ENCODE measurements around the gene SPEF2.
"Not testable (repeated sequence)": the region's sequence is repeated elsewhere in the genome, so short reads cannot be mapped to it uniquely, and the experiment has no call there.

SPEF2 gene

DNA sequence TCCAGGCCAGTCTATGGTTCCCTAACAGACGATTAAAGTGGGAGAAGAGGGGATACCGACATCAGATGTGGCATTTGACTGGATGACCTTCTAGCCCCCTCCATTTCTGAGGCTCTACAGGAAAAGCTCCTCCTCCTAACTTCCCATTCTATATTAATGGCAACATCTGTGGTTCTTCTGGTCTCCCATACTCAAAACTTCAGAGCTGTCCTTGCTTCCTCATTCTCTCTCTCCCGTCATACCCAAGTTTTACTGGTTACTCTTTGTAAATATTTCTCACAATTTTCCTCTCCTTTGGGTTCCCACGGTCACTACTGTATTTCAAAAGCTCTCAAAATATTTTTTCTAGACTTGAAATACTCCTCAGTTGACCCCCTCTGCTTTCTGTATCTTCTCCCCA lies 203.1 kb downstream of the SPEF2 start:
- no peak for DNase-seq (ENCODE audit: low read depth)

DNA sequence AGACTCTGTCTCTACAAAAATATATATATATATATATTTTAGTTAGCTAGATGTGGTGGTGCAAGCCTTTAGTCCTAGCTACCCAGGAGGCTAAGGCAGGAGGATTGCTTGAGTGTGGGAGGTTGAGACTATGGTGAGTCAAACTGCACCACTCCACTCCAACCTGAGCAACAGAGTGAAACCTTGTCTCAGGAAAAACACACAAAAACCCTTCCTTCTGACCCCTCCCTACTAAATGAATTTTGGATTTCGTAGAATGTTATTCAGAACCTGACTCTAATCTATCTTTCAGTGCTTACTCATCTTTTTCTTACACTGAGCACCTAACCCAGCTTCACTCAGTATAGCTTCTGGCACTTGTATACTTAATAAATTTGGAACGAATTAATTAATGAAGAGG lies 203.8 kb downstream of the SPEF2 start:
- DNase-seq (ENCODE audit: low read depth), result no peak

GRCh38 chr5:35822511-35822910 lies 204.8 kb downstream of the SPEF2 start:
- DNase-seq (ENCODE audit: low read depth), result no peak

- no peak for DNase-seq (ENCODE audit: low read depth)
Observed at GRCh38 chr5:35823347-35824098, 205.9 kb downstream of the SPEF2 start.

- no peak for DNase-seq (ENCODE audit: low read depth)
Observed at GRCh38 chr5:35826056-35826455, 208.4 kb downstream of the SPEF2 start.

DNA sequence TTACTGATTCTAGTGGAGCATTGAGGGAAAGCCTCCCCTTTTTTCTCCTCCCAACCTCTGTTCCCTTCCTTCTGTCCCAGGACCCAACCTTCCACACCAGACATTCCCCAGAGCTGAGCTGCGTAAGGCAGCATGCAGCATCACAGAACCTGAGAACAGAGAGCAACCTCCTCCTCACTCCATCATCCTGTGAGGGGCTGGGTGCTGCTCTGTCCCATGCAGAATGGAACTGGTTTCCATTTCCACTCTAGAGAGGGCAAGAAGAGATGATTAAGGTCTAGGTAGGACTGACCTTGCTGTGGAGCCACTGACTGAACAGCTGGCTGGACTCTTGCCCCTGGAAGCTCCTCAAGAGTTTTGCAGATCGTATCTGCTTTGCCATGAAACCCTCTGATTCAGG lies 208.9 kb downstream of the SPEF2 start:
- no peak for DNase-seq (ENCODE audit: low read depth)

DNA sequence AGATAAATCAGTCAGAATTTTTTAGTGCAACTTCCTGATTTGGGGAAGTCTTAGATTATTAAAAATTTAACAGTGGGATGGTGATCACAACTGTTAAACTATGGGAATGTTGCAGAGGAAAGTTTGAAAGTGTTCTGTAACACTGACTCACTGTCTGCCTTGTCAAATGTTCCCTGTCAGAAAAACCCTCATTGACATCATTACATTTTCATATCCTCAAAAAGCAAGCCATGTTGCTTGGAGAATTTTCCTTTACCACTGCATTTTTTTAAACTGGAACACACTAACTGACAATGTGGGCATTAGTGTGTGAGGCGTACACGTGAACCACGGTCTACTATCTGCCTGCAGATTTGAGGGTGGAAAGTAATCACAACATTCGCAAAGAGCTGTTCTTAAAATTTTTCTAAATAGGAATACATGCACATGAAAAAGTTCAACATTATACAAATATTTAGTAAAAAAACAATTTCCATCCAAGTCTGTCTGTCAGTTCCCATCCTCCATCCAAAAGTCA lies 210.5 kb downstream of the SPEF2 start:
- DNase-seq (ENCODE audit: low read depth), result no peak

DNA sequence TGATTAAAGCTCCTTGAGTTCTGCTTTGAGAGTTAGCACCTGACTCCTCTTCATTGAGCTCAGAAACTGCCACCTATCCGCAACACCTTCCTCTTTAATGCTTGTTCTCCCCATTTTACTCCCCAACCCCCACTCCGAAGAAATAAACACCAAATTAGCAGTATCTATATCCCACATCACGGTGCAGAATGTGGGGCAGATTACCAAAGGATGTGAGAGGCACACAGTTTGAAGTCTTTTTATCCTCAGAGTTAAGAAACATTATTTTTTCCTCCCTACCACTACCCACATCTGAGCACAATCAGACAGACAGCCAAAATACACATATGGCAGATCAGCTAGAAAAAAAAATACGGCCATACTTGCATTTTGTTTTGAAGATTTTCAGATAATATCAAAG lies 212.9 kb downstream of the SPEF2 start:
- no peak for DNase-seq (ENCODE audit: low read depth)

GRCh38 chr5:35832762-35833161 lies 215.1 kb downstream of the SPEF2 start:
- no peak for DNase-seq (ENCODE audit: low read depth)

GRCh38 chr5:35833224-35833623 lies 215.6 kb downstream of the SPEF2 start:
- no peak for DNase-seq (ENCODE audit: low read depth)

GRCh38 chr5:35835796-35836742 lies 218.4 kb downstream of the SPEF2 start:
- no peak for DNase-seq (ENCODE audit: low read depth)

DNA sequence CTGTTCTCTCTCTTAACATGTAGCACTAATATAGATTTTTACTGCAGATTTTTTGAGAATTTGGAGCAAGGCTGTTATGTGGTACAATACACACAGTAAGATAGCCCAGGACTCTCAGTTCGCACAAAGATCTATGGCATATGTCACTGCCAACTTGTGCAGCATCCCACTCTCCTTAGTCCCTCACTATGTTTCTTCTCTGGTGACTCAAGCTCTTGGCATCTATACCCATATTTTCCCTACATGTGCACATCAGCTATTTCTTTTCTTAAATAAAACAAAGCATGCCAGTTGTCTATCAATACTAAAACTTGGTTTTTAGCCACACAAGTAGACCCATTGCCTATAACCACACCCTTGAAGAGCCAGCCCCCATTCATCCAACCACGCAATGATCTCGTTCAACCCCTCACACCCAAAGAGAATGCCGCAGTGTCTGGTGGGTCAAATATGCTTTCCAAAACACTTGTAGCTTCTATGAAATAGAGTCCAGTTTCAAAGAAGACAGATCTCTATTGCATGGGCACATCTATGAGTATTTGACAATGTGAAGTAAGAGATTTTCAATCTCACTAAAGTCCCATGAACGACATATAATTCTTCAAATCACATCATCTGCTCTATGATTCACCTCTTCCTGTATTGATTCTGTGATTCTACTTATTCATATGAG lies 220.8 kb downstream of the SPEF2 start:
- no peak for DNase-seq (ENCODE audit: low read depth)

DNA sequence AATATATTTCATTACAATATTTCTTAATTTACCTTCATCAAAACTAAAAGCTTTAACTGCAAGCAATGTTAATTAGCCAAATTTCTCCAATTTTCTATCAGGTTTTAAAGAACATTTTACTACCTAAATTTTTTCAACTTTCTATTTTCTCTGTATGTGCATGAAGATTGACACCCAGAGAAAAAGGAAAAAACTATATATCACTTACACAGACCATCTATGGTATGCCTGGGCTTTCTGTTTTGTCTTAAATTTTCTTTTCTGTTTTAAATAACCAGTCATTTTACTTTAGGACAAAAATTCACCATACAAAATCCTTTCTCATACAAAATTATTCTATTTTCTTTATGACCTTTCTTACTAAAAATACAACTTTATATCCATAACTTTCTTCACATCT lies 225.2 kb downstream of the SPEF2 start:
- DNase-seq (ENCODE audit: low read depth), result no peak

DNA sequence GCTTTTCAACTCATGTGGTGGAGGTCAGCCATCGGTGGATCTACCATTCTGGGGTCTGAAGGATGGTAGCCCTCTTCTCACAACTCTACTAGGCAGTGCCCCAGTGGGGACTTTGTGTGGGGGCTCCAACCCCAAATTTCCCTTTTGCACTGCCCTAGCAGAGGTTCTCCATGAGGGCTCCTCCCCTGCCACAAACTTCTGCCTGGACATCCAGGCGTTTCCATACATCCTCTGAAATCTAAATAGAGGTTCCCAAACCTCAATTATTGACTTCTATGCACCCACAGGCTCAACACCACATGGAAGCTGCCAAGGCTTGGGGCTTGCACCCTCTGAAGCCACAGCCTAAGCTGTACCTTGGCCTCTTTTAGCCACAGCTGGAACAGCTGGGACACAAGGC lies 227.8 kb downstream of the SPEF2 start:
- DNase-seq (ENCODE audit: low read depth), result not testable (repeated sequence)

DNA sequence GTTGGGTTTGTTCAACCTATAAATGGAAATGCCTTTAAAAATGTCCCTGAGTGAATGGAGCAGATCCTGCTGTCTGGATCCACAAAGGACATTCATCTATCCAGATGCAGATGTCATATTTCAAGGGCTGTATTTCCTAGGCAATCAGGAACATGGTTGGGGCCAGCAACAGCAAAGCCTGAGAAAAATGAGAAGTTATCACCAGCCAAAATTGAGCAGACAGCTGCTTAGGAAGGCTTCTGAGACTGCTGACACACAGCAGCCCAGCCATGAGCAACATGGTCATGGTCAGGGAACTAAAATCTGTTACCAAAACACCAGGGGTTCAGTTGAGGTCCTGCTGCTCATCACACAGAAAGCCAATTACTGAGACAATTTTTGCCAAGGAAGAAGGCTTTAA lies 229.8 kb downstream of the SPEF2 start:
- no peak for DNase-seq (ENCODE audit: low read depth)

DNA sequence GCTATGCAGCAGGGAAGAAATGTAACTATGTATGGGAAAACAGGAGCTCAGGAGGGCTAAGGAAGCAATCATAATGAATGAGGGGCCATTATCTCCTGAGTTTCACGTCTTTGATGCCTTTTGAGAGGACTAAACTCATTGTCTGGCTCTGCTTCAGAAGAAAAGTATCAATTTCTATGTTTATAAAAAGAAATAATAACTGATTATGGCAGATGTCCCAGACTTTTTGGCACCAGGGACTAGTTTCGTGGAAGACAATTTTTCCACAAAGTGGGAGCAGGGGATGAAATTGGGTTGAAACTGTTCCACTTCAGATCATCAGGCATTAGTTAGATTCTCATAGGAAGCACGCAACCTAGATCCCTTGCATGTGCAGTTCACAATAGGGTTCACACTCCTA lies 230.3 kb downstream of the SPEF2 start:
- no peak for DNase-seq (ENCODE audit: low read depth)

DNA sequence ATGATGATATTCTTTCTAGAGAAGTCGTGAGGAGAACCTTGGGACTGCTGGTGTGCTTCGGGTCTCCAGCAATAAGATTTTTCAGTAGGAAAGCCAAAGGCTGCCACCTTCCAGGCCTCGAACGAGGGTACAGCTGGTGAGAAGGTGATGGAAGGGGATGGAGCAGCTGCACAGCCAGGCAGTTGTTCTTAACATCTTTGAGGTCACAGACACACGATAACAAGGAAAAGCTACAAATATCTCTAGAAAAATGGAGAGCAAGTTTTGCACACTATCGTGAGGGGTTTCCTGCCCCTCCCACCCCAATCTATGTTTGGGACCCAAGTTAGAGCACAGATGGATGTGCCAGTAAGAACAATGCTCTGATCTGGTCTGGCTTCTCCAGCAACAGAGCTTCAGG lies 232.2 kb downstream of the SPEF2 start:
- DNase-seq (ENCODE audit: low read depth), result no peak

GRCh38 chr5:35850967-35851680 lies 233.5 kb downstream of the SPEF2 start:
- no peak for DNase-seq (ENCODE audit: low read depth)

DNA sequence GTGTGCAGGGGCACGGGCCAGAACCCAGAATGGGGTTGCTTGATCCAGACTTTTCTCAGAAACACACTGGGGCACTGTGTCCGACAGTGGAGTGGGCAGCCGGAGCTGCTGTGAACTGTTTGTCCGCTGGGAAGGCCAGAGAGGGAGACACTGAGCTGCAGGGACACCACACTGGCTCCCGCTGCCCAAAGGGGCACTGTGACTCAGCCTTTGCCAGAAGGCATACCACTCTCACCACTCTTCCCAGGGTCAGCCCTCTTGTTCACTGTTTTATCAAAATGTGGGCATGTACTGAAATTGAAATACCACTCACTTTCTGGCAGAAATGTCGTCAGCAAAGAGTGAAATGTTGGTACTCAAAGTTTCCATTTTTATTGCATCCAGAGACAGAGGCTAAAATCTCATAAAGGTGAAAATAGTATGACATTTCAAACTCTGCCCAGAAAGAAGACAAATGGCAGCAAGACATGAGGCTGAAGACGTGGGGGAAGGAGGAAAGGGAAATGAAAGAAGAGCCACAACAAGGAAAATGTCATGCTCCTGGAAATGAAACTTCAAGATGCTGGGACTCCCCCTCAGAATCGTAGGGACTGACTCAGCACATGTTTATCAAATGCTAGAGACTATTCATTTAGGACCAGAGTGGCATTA lies 234.5 kb downstream of the SPEF2 start:
- no peak for DNase-seq (ENCODE audit: low read depth)

GRCh38 chr5:35852773-35853172 lies 235.1 kb downstream of the SPEF2 start:
- DNase-seq (ENCODE audit: low read depth), result no peak

DNA sequence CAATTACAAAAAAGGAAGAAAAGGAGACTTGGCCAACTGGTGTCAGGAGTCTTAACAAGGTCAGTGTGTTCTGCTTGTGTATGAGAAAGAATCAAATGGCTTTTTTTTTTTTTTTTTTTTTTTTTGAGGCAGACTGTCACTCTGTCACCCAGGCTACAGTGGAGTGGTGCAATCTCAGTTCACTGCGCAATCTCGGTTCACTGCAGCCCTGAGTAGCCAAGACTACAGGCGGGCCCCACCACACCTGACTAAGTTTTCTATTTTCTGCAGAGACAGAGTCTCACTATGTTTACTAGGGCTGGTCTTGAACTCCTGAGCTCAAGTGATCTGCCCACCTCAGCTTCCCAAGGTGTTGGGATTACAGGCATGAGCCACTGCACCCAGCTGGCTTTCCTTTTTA lies 236.0 kb downstream of the SPEF2 start:
- DNase-seq (ENCODE audit: low read depth), result peak; percentile 54

Data from stimulated activated CD8-positive, alpha-beta memory T cell treated with anti-CD3 and anti-CD28 coated beads, Interleukin-12 subunit alpha, Interleukin-12 subunit beta, amount 100 ng/mL, for 1 hour (primary cell).